MCF 10A (cell line): ENCODE measurements around the gene NELL2. TPM values are rescaled to one million over a fixed set of nuclear protein-coding genes. Genes with fewer than 3 reads are reported as not detected.

Source experiments
- BruUV-seq: library from RNA; stranded (reverse); fragments of 400-500 nt; replicated peaks from 2 replicates; lab custom pipeline; 2021; lab: Mats Ljungman, UMichigan
- CTCF ChIA-PET: fragments of 300-600 bp; sonication (Branson Sonifier 250); formaldehyde crosslinking; extraction: SDS; loops from one replicate; lab custom pipeline; 2021; ENCODE audit warnings: antibody characterized with exemption, inconsistent platforms; lab: Yijun Ruan, JAX
- POLR2A ChIA-PET: fragments of 300-600, 350-650 bp; sonication (Branson Sonifier 250); formaldehyde crosslinking; extraction: SDS; loops from one replicate; lab custom pipeline; 2020; ENCODE audit warnings: antibody characterized with exemption, inconsistent platforms; lab: Yijun Ruan, JAX
- DNase-seq: peaks from one replicate; pipeline ENCODE4 v3.0.0-alpha.2; 2018; ENCODE audit not compliant: unreplicated experiment
- H3K27ac Mint-ChIP-seq: one replicate; pipeline ENCODE4 v1.8.0; 2022; ENCODE audit warnings: mild to moderate bottlenecking, low read depth, mixed read lengths; ENCODE audit not compliant: unreplicated experiment
- H3K27me3 Mint-ChIP-seq: one replicate; pipeline ENCODE4 v1.8.0; 2022; ENCODE audit warnings: mixed read lengths; ENCODE audit not compliant: insufficient read depth, unreplicated experiment
- H3K36me3 Mint-ChIP-seq: one replicate; pipeline ENCODE4 v1.8.0; 2022; ENCODE audit warnings: mild to moderate bottlenecking, moderate library complexity, mixed read lengths; ENCODE audit not compliant: insufficient read depth, unreplicated experiment
- H3K4me1 Mint-ChIP-seq: one replicate; pipeline ENCODE4 v1.8.0; 2022; ENCODE audit warnings: mixed read lengths; ENCODE audit not compliant: insufficient read depth, unreplicated experiment
- H3K4me3 Mint-ChIP-seq: one replicate; pipeline ENCODE4 v1.8.0; 2022; ENCODE audit warnings: mild to moderate bottlenecking, moderate library complexity, mixed read lengths; ENCODE audit not compliant: unreplicated experiment
- H3K9me3 Mint-ChIP-seq: one replicate; pipeline ENCODE4 v1.8.0; 2022; ENCODE audit warnings: mixed read lengths; ENCODE audit not compliant: unreplicated experiment
- CTCF ChIP-seq: fragments of 200-600 bp; IDR thresholded peaks from one replicate; pipeline ENCODE4 v1.8.0; 2022; ENCODE audit warnings: antibody characterized with exemption, mild to moderate bottlenecking; ENCODE audit not compliant: unreplicated experiment
- intact Hi-C: fragments of 100-400 bp; cut with micrococcal nuclease; formaldehyde crosslinking; loops from 2 replicates; pipeline ENCODE4 v1.14.1; 2022
- total RNA-seq: library from RNA; stranded (reverse); gene quantifications from 2 replicates; pipeline ENCODE4 v1.2.3, GENCODE V29; 2022

Gene NELL2
- total RNA-seq, 1 experiment from 2014 or later: not detected

- H3K4me3 Mint-ChIP-seq: no peak overlapping the region
- intact Hi-C loops: no loop called here
- ChIA-PET POLR2A (interaction anchor here (0.6 kb wide), 1 partner anchor 472 kb away, joined by 3 read pairs; no protein-coding TSS in a partner anchor), CTCF (interaction anchor here (1.0 kb wide), 1 partner anchor 60 kb away, joined by 3 read pairs; no protein-coding TSS in a partner anchor)
- no peaks in the 10 kb centered on the region for H3K36me3 Mint-ChIP-seq
- DNase-seq: no peak
- no peak for TF ChIP-seq CTCF
- no peaks in the 10 kb centered on the region for H3K4me1 Mint-ChIP-seq
- no peak overlapping the region for H3K27ac Mint-ChIP-seq
- BruUV-seq: no TSS peak
- peaks cover 38% of the 10 kb centered on the region for H3K27me3 Mint-ChIP-seq
- no peaks in the 10 kb centered on the region for H3K9me3 Mint-ChIP-seq
Observed at GRCh38 chr12:44459569-44459968, 416.5 kb downstream of the NELL2 start.

Other genes with a start within 250 kb of the NELL2 start
- not detected in 2 replicates for gene DBX2, start 174.8 kb upstream of the NELL2 start, total RNA-seq